Measurements from ENCODE around the gene RASSF7.
"Not testable (repeated sequence)": the region's sequence is repeated elsewhere in the genome, so short reads cannot be mapped to it uniquely, and the experiment has no call there.

RASSF7 gene

GRCh38 chr11:560305-561147 is at the start of gene RASSF7, which contains the start of gene LMNTD2:
Gene RASSF7, plus strand, starts transcription at chr11:560970. Its CDS starts 799 bp downstream, at chr11:561769.
Gene LMNTD2, minus strand, starts transcription at chr11:560738. Its CDS starts 22 bp downstream, at chr11:560716.
- peak; percentile 74 for DNase-seq (ENCODE audit: low spot score)

GRCh38 chr11:512761-513595 is 47.8 kb upstream of the RASSF7 start:
- no peak for DNase-seq (ENCODE audit: low spot score)

- no peak for DNase-seq (ENCODE audit: low spot score)
These were observed 46.2 kb upstream of the RASSF7 start for GRCh38 chr11:514606-515005.

- DNase-seq (ENCODE audit: low spot score), result no peak
These were observed 45.6 kb upstream of the RASSF7 start for GRCh38 chr11:515131-515530.

- DNase-seq (ENCODE audit: low spot score), result no peak
These were observed 44.4 kb upstream of the RASSF7 start for GRCh38 chr11:516400-516799.

- not testable (repeated sequence) for DNase-seq (ENCODE audit: low spot score)
These were observed 43.7 kb upstream of the RASSF7 start for GRCh38 chr11:516918-517685.

- DNase-seq (ENCODE audit: low spot score), result peak; percentile 90
These were observed 42.1 kb upstream of the RASSF7 start for GRCh38 chr11:518463-519202.

GRCh38 chr11:520428-521176 is 40.2 kb upstream of the RASSF7 start:
- no peak for DNase-seq (ENCODE audit: low spot score)

GRCh38 chr11:521177-521688 is 39.5 kb upstream of the RASSF7 start:
- no peak for DNase-seq (ENCODE audit: low spot score)

GRCh38 chr11:526192-526591 is 34.6 kb upstream of the RASSF7 start:
- no peak for DNase-seq (ENCODE audit: low spot score)

GRCh38 chr11:528166-528814 is 32.5 kb upstream of the RASSF7 start:
- no peak for DNase-seq (ENCODE audit: low spot score)

GRCh38 chr11:528815-529727 is 31.7 kb upstream of the RASSF7 start:
- no peak for DNase-seq (ENCODE audit: low spot score)

GRCh38 chr11:529728-530411 is 30.9 kb upstream of the RASSF7 start:
- DNase-seq (ENCODE audit: low spot score), result no peak

GRCh38 chr11:530960-531831 is 29.6 kb upstream of the RASSF7 start:
- DNase-seq (ENCODE audit: low spot score), result no peak

GRCh38 chr11:531919-532526 is 28.7 kb upstream of the RASSF7 start:
- no peak for DNase-seq (ENCODE audit: low spot score)

GRCh38 chr11:532527-532985 is 28.2 kb upstream of the RASSF7 start:
- no peak for DNase-seq (ENCODE audit: low spot score)
